Measurements from ENCODE around the gene CSRP2.

Gene CSRP2

DNA sequence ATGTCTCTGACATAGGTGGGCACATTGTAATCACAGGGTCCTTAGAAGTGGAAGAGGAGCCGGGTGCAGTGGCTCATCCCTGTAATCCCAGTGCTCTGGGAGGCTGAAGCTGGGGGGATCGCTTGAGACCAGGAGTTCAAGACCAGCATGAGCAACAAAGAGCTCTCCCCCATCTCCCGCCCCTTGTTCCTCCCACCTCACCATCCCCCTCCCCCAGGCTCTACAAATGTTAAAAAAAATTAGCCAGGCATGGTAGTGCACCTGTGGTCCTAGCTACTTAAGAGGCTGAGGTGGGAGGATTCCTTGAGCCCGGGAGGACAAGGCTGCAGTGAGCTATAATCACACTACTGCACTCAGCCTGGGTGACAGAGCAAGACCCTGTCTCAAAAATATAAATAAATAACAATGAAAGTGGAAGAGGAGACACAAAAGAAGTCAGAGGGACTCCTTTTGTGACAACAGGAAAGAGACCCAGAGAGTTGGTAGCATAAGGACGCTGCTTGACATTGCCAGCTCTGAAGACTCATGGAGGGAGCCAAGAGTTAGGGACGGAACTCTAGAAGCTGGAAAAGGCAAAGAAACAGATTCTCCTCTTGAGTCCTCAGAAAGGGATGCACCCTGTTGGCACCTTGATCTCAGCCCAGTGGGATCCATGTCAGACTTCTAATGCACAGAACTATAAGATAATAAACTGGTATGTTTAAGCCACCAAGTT lies 29.6 kb upstream of the CSRP2 start:
- Histone ChIP-seq H4K20me1 (ENCODE audit: low read depth, low read length) (no peaks in the 10 kb centered on the region), H3K9me2 (replicated peaks; ENCODE audit: insufficient read depth, low read length) (no peaks in the 10 kb centered on the region), H3K4me3 (ENCODE audit: insufficient read depth, low read length, poor library complexity, severe bottlenecking) (no peak overlapping the region), H3K9me3 (ENCODE audit: insufficient read depth, low read length) (no peaks in the 10 kb centered on the region), H3K79me2 (ENCODE audit: insufficient read depth, low read length) (no peaks in the 10 kb centered on the region), H3K4me2 (ENCODE audit: low read depth, low read length, poor library complexity, severe bottlenecking) (no peak overlapping the region), H3K36me3 (ENCODE audit: low read length) (no peaks in the 10 kb centered on the region), H3K9ac (ENCODE audit: low read length) (no peak overlapping the region), H3K27ac (ENCODE audit: low read depth, low read length) (no peak overlapping the region), H3F3A (ENCODE audit: insufficient read depth) (no peaks in the 10 kb centered on the region), H2AFZ (ENCODE audit: low read depth, low read length, severe bottlenecking) (no peak overlapping the region), H3K27me3 (ENCODE audit: low read length) (no peaks in the 10 kb centered on the region)
- no peak for TF ChIP-seq EZH2phosphoT487 (conservative IDR thresholded peaks at IDR 0.05; ENCODE audit: low read length)
- TF ChIP-seq, protein P1, sequence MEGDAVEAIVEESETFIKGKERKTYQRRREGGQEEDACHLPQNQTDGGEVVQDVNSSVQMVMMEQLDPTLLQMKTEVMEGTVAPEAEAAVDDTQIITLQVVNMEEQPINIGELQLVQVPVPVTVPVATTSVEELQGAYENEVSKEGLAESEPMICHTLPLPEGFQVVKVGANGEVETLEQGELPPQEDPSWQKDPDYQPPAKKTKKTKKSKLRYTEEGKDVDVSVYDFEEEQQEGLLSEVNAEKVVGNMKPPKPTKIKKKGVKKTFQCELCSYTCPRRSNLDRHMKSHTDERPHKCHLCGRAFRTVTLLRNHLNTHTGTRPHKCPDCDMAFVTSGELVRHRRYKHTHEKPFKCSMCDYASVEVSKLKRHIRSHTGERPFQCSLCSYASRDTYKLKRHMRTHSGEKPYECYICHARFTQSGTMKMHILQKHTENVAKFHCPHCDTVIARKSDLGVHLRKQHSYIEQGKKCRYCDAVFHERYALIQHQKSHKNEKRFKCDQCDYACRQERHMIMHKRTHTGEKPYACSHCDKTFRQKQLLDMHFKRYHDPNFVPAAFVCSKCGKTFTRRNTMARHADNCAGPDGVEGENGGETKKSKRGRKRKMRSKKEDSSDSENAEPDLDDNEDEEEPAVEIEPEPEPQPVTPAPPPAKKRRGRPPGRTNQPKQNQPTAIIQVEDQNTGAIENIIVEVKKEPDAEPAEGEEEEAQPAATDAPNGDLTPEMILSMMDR (IDR thresholded peaks at IDR 0.05; ENCODE audit: insufficient read depth, low read length, poor library complexity, severe bottlenecking) = no peak

DNA sequence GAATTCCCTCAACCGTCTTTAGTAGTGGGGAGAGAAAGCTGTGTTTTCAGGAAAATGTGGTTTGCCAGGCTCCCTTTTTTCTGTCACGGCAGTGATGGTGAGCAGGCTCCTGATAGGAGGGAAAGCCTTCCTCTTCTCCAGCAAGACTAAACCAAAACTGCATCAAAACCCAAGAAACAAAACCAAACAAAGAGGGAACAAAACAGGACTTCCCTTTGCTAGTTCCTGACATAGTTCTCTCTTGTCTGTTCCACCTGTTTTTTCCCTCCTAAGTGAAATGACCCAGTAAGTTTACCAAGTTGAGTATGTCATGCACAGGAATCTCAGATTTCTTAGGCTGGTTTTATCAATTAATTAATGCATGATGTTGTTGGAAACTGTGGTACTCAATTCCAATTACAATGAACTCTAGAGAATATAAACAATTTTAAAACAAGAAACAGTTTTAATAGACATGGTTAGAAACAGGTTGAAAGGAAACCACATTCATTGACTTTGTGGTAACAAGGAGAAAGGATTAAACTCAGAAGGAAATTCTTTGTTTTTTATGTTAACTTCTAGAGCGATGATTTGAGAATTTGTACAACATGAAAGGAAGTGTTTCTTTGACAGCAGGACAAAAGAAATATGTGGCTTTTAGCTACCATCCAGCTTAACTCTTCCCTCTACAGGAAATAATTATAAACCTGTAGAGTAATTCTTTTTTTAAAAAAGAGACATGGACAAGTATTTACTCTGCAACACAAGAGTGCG lies 23.0 kb upstream of the CSRP2 start:
- TF ChIP-seq, protein P1 (IDR thresholded peaks at IDR 0.05; ENCODE audit: insufficient read depth, low read length, poor library complexity, severe bottlenecking) = no peak
- TF ChIP-seq EZH2phosphoT487 (conservative IDR thresholded peaks at IDR 0.05; ENCODE audit: low read length) = no peak
- Histone ChIP-seq H3K4me2 (ENCODE audit: low read depth, low read length, poor library complexity, severe bottlenecking) (no peak overlapping the region), H2AFZ (ENCODE audit: low read depth, low read length, severe bottlenecking) (no peak overlapping the region), H3K27me3 (ENCODE audit: low read length) (no peaks in the 10 kb centered on the region), H3K79me2 (ENCODE audit: insufficient read depth, low read length) (no peaks in the 10 kb centered on the region), H3K36me3 (ENCODE audit: low read length) (no peaks in the 10 kb centered on the region), H3F3A (ENCODE audit: insufficient read depth) (no peaks in the 10 kb centered on the region), H3K4me3 (ENCODE audit: insufficient read depth, low read length, poor library complexity, severe bottlenecking) (no peak overlapping the region), H4K20me1 (ENCODE audit: low read depth, low read length) (no peaks in the 10 kb centered on the region), H3K9ac (ENCODE audit: low read length) (no peak overlapping the region), H3K27ac (ENCODE audit: low read depth, low read length) (no peak overlapping the region), H3K9me2 (replicated peaks; ENCODE audit: insufficient read depth, low read length) (no peaks in the 10 kb centered on the region), H3K9me3 (ENCODE audit: insufficient read depth, low read length) (no peaks in the 10 kb centered on the region)

DNA sequence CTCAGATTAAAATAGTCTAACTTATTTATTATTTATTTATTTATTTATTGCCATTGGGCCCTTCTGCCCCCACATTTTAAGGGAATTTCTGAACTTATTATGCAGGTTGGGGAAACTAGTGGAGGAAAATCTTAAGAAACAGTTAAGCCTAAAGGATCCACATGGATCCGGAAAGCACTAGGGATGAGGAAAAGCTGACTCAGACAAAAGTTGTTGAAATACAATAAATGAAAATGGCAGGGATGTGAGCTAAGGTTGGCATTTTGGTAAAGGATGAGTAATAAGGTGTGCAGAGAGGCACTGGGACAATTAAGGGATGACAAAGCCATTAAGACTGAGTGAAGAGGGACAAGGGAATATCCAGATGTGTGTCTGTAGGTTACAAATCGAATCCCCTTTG lies 20.7 kb upstream of the CSRP2 start:
- Histone ChIP-seq H3K79me2 (ENCODE audit: insufficient read depth, low read length) (no peaks in the 10 kb centered on the region), H3F3A (ENCODE audit: insufficient read depth) (no peaks in the 10 kb centered on the region), H3K27me3 (ENCODE audit: low read length) (no peaks in the 10 kb centered on the region), H3K9ac (ENCODE audit: low read length) (no peak overlapping the region), H3K36me3 (ENCODE audit: low read length) (no peaks in the 10 kb centered on the region), H3K9me2 (replicated peaks; ENCODE audit: insufficient read depth, low read length) (no peaks in the 10 kb centered on the region), H3K4me2 (ENCODE audit: low read depth, low read length, poor library complexity, severe bottlenecking) (no peak overlapping the region), H3K27ac (ENCODE audit: low read depth, low read length) (no peak overlapping the region), H3K9me3 (ENCODE audit: insufficient read depth, low read length) (no peaks in the 10 kb centered on the region), H3K4me3 (ENCODE audit: insufficient read depth, low read length, poor library complexity, severe bottlenecking) (no peak overlapping the region), H4K20me1 (ENCODE audit: low read depth, low read length) (no peaks in the 10 kb centered on the region), H2AFZ (ENCODE audit: low read depth, low read length, severe bottlenecking) (no peak overlapping the region)
- no peak for TF ChIP-seq EZH2phosphoT487 (conservative IDR thresholded peaks at IDR 0.05; ENCODE audit: low read length)
- TF ChIP-seq, protein P1 (IDR thresholded peaks at IDR 0.05; ENCODE audit: insufficient read depth, low read length, poor library complexity, severe bottlenecking) = no peak
